HG03159 (cell line): ENCODE results near the gene C14orf180.

ENCODE experiments used
- ATAC-seq: cut with Tn5 transposase; IDR thresholded peaks from one replicate; pipeline ENCODE4 v1.9.1; 2021; ENCODE audit warnings: mild to moderate bottlenecking, moderate library complexity; ENCODE audit not compliant: unreplicated experiment

Gene C14orf180

GRCh38 chr14:104579507-104579906, at the start of gene C14orf180:
C14orf180 (plus strand) TSS chr14:104579764; CDS start chr14:104586431, 6,667 bp downstream.
- no peak for ATAC-seq

- no peak for ATAC-seq
These were observed 48.9 kb upstream of the C14orf180 start for GRCh38 chr14:104530646-104531045.

- no peak for ATAC-seq
These were observed 48.0 kb upstream of the C14orf180 start for GRCh38 chr14:104531421-104532190.

GRCh38 chr14:104532191-104532555, 47.4 kb upstream of the C14orf180 start:
- no peak for ATAC-seq

- ATAC-seq = no peak
These were observed 45.5 kb upstream of the C14orf180 start for GRCh38 chr14:104534036-104534435.

DNA sequence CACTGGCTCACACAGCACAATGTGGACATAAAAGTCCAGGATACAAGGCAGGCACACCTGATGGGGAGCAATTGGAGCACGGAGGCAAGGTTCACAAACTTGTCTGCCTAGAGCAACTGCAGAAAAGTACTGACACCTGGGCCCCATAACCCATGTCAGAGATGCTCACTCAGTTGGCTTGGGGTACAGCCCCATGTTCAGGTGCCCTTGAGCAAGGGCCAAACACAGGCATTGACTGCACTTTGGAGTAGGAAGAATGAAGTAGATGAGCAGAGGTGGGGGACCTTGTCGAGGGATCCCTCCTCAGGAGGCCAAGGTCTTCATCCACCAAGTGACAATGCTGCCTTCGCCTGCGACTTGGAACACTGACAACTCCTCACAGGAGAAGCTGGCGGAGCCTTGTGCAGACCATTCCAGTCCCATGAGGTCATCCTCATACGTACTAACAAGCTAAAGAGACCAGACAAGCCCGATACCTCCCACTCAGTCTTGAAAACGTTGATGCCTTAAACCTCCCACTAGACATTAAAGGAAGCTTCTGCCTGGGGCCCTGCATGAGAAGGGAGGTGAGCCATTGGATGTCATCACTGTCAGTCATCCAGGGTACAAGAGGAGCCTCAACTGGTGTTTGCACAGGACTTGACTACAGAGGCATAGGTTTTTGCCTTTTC, 42.5 kb upstream of the C14orf180 start:
- no peak for ATAC-seq

DNA sequence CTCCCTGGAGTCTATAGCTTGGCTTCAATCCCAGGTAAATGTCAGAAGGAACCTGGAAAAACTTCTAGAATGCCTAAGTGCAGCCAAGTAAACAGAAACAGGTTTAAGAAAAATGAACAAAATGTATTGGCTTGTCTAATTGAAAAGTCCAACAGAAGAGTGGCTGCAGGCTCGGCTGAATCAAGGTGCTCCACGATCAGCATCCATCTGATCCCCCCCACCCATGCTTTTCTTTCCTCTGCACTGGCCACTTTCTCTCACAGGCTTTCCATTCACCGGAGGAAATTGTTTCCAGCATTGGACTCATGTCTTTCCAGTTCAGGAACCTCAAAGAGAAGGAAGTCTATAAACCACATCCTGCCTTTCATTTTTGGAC, 42.0 kb upstream of the C14orf180 start:
- ATAC-seq = no peak

- no peak for ATAC-seq
These were observed 37.6 kb upstream of the C14orf180 start for GRCh38 chr14:104541905-104542465.

- ATAC-seq = no peak
These were observed 36.4 kb upstream of the C14orf180 start for GRCh38 chr14:104542871-104543830.

- ATAC-seq = no peak
These were observed 35.1 kb upstream of the C14orf180 start for GRCh38 chr14:104544362-104544961.

GRCh38 chr14:104545151-104545941, 34.2 kb upstream of the C14orf180 start:
- ATAC-seq = no peak

- no peak for ATAC-seq
These were observed 33.5 kb upstream of the C14orf180 start for GRCh38 chr14:104545942-104546501.

- no peak for ATAC-seq
These were observed 32.8 kb upstream of the C14orf180 start for GRCh38 chr14:104546591-104547309.

DNA sequence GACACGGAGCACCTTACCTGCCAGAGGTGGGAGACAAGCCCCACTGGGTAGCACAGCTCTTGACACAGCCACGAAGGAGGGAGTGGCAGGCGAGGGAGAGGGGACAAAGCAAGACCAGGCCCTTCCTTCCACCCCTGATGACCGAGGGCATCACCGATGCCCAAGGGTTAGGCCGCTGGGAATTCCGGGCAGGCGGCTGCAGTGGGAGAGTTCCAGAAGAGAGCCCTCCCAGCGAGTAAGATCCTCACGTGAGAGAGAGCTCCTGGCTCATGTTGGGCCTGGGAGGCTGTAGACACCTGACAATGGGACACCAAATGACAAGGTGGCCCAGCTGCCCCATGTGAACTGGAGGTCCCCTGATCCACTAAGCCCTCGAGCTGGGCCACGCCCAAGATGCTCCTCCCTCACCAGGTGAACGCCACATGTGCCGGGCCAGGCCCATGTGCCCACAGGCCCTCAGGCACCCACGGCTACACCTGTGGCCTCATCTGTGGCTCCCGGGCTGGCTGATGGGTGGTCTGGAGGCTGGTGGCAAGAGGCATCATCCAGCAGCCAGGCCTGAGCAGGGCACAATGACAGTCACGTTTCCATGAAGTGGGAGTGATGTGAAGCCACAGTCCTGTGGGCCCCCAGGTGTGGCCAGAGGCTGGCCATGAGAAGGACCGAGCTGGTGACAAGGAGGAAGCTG, 32.1 kb upstream of the C14orf180 start:
- no peak for ATAC-seq

- no peak for ATAC-seq
These were observed 31.4 kb upstream of the C14orf180 start for GRCh38 chr14:104547998-104548700.

GRCh38 chr14:104548802-104549535, 30.6 kb upstream of the C14orf180 start:
- no peak for ATAC-seq
